Breast epithelium (tissue), 3 donors: Measurements from ENCODE around the gene ABLIM2.

Experiments
- POLR2A ChIP-seq: fragments of 450-650 bp; IDR thresholded peaks from one replicate; pipeline ENCODE4 v1.6.1; 2016; ENCODE audit warnings: antibody characterized with exemption, mild to moderate bottlenecking, moderate library complexity
- POLR2AphosphoS5 ChIP-seq, 3 donors: sonication (generic); formaldehyde crosslinking; IDR thresholded peaks; one replicate each; pipeline ENCODE4 v1.6.1; 2017; ENCODE audit warnings: antibody characterized with exemption in 3 of 3
- TF ChIP-seq, protein P1 (sequence below), 3 donors: fragments of 450-650 bp; IDR thresholded peaks; one replicate each; pipeline ENCODE4 v1.5.1; 2016 to 2017; ENCODE audit warnings: antibody characterized with exemption in 3 of 3, mild to moderate bottlenecking in 3 of 3, moderate library complexity in 3 of 3

DNA sequence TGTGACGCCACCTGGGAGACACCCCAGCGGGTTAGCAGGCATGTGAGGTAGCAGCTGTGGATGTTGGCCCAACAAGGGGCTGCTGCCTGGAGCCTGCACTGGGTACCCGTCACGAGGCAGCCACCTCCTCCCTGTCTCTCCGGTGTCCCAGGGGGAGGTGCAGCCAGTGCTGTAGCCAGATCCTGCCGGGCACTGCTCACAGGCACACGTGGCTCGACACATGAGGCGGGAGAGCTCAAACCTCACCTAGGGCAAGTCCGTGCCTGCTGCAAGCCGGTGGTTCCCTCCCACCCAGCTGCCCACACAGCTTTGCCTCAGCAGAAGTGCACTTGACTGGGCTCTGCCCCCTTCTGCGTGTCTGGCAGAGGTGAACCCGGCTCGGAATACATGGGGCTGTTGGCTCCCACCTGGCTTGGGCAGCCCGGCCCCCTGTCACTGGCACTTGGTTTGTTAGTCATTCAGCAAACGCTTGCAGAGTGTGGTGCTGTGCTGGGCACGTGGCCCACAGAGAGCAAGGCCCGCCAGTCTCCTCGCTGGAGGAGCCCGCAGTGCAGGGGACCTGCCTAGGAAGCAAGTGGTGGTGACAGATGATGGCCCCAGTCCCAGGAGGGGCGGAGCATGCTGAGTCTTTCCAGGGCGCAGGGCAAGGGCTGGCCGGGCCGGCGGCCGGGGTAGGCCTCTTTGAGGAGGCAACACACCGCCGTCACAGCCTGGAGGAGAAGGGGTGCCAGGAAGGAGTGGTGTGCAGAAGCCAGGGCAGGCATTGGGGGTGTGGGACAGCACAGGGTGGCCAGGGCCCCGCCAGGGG lies 30.3 kb upstream of the ABLIM2 start:
- TF ChIP-seq, protein P1, sequence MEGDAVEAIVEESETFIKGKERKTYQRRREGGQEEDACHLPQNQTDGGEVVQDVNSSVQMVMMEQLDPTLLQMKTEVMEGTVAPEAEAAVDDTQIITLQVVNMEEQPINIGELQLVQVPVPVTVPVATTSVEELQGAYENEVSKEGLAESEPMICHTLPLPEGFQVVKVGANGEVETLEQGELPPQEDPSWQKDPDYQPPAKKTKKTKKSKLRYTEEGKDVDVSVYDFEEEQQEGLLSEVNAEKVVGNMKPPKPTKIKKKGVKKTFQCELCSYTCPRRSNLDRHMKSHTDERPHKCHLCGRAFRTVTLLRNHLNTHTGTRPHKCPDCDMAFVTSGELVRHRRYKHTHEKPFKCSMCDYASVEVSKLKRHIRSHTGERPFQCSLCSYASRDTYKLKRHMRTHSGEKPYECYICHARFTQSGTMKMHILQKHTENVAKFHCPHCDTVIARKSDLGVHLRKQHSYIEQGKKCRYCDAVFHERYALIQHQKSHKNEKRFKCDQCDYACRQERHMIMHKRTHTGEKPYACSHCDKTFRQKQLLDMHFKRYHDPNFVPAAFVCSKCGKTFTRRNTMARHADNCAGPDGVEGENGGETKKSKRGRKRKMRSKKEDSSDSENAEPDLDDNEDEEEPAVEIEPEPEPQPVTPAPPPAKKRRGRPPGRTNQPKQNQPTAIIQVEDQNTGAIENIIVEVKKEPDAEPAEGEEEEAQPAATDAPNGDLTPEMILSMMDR (IDR thresholded peaks at IDR 0.05), result no peak
- TF ChIP-seq POLR2A, result no peak
- TF ChIP-seq POLR2AphosphoS5 (IDR thresholded peaks at IDR 0.05), result no peak
